Measurements from ENCODE around the gene ANKRD52. TPM values are rescaled to one million over a fixed set of nuclear protein-coding genes. Genes with fewer than 3 reads are reported as not detected.

ANKRD52 gene
- total and polyA plus RNA-seq, 9 of the 15 experiments (the other 6 are each of a cell fraction or from before 2014, with no cell fraction given), result 0.52 to 46.8 (median 7.9) TPM

GRCh38 chr12:56223571-56224101 is 34.5 kb downstream of the ANKRD52 start (continued):
- TF ChIP-seq ZBTB33 (CRISPR knock-in tag; IDR thresholded peaks at IDR 0.05) (peak; percentile 98), SMARCA5 (IDR thresholded peaks at IDR 0.05) (peak; percentile 45; the same call in 1 of the 2 replicates), SP2 (IDR thresholded peaks at IDR 0.05; ENCODE audit: extremely low read depth, low read depth, low read length, poor library complexity, severe bottlenecking) (no peak), MLLT1 (IDR thresholded peaks at IDR 0.05) (peak in 1 of 2 experiments; percentile 27; a peak in 1 of 4 replicates), MCM2 (IDR thresholded peaks at IDR 0.05; ENCODE audit: low read depth) (no peak), BRD9 (IDR thresholded peaks at IDR 0.05; ENCODE audit: low read depth, partially characterized antibody) (peak; percentile 56), FOXO4 (CRISPR knock-in tag; IDR thresholded peaks at IDR 0.05) (no peak), SMARCA4 (IDR thresholded peaks at IDR 0.05) (0 out of 2 replicates have a peak, but pooled peaks have one; percentile 8), ZNF175 (CRISPR knock-in tag; IDR thresholded peaks at IDR 0.05; ENCODE audit: low read depth) (no peak), CSDE1 (IDR thresholded peaks at IDR 0.05) (peak in 1 of 2 experiments; percentile 67; a peak in 1 of 4 replicates), IRF1 (CRISPR knock-in tag; IDR thresholded peaks at IDR 0.05; ENCODE audit: borderline replicate concordance) (0 out of 2 replicates have a peak, but pooled peaks have one; percentile 39), ZNF121 (CRISPR knock-in tag; conservative IDR thresholded peaks at IDR 0.05) (0 out of 2 replicates have a peak, but pooled peaks have one; percentile 22), STAT5A (IDR thresholded peaks at IDR 0.05; ENCODE audit: borderline replicate concordance, low read length) (0 out of 2 replicates have a peak, but pooled peaks have one; percentile 11), ZKSCAN8 (CRISPR knock-in tag; IDR thresholded peaks at IDR 0.05) (no peak), TRIM28 (IDR thresholded peaks at IDR 0.05) (peak; percentile 34; the same call in 1 of the 2 replicates), YBX1 (IDR thresholded peaks at IDR 0.05) (no peak), ZKSCAN1 (IDR thresholded peaks at IDR 0.05; ENCODE audit: low read depth, low read length) (peak; percentile 92), FOS (IDR thresholded peaks at IDR 0.05; ENCODE audit: extremely low read depth, insufficient read length) (no peak)

Data from K562 (cell line).